CD4-positive, alpha-beta T cell treated with Interleukin-21 for 1 hour (primary cell): ENCODE data around the gene CMPK2.
"Not testable (repeated sequence)": the region's sequence is repeated elsewhere in the genome, so short reads cannot be mapped to it uniquely, and the experiment has no call there.

Experiments used
- DNase-seq: peaks from one replicate; pipeline ENCODE4 v3.0.0-alpha.2; 2020

The CMPK2 gene

DNA sequence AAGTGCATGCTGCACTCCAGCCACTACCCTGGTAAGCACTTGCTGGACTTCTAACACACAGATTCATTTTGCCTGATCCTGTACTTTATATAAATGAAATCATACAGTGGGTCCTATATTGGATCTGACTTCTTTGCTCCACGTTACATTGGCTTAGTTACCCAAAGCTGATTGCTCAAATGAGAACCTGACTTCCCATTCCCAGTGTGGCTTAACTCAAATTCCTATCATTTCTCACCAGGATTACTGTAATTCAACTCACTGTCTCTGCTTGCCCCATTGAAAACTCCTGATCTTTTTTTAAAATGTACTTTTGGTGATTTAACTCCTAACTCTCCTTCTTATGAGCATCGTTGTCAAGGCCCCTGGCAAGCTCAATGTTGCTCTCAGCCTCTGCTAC, 13.3 kb upstream of the CMPK2 start:
- no peak for DNase-seq

DNA sequence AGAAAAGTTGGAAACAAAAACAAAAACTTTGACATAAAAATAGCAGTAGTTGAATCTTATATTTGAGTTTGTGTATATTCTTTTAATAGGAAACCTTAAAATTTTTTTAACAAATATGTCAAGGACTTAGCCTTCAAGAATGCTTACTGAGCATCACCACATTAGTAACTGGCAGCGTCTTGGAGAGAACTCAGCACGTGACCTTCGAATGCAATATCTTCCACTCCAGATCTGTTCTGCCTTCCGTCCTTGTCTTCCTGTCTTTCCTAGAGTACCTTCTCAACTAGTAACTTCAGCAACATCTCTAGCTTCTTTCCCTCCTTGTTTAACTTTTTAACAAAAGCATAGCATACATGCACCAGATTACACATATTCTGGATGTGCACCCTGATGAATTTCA, 12.8 kb upstream of the CMPK2 start:
- no peak for DNase-seq

DNA sequence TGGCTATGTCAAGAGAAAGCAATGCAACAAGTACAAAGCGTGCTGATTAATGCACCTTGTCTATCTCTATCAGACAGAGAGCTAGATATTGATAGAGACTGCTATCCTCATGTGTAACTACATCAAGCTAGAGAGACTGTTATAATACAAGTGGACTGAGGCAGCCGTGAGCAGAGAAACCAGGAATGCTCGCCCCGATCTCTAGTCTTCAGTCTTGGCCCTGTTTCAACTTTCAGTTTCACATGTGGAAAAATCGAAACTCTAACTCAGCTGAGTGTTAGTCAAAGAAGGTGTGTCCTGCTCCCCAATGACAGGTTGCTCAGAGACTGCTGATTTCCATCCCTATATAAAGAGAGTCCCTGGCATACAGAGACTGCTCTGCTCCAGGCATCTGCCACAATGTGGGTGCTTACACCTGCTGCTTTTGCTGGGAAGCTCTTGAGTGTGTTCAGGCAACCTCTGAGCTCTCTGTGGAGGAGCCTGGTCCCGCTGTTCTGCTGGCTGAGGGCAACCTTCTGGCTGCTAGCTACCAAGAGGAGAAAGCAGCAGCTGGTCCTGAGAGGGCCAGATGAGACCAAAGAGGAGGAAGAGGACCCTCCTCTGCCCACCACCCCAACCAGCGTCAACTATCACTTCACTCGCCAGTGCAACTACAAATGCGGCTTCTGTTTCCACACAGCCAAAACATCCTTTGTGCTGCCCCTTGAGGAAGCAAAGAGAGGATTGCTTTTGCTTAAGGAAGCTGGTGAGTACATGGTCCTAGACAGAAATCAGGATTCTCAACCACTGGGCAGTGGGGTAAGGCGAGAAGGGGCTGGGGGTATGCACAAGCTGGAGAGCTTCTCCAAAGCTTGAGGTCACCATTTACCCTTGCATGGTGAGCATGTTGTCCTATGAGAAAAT, 11.9 kb upstream of the CMPK2 start, which contains the start of gene RSAD2:
Gene RSAD2 (plus strand): TSS at position 376 of the 903 bp plus-strand sequence. CDS start 24 bp downstream, at position 400.
- DNase-seq = peak; percentile 65

DNA sequence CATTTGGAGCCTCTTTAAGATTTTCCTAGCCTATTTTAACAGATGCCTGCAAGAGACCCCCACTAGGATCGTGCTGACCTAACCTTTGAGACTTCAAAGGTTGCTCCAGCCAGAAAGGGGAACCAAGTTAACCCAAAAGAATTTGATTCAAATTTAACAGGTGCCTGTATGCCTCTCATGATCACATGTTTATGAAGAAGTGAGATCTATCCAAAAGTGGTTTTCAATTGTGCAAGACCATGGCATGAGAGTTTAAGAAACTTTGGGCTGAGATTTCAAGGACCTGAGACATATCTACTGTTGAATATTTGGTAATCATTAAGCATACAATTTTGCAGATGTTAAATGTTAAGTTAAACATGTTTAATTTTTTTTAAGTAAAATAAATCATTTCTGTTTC, 10.6 kb upstream of the CMPK2 start:
- no peak for DNase-seq

DNA sequence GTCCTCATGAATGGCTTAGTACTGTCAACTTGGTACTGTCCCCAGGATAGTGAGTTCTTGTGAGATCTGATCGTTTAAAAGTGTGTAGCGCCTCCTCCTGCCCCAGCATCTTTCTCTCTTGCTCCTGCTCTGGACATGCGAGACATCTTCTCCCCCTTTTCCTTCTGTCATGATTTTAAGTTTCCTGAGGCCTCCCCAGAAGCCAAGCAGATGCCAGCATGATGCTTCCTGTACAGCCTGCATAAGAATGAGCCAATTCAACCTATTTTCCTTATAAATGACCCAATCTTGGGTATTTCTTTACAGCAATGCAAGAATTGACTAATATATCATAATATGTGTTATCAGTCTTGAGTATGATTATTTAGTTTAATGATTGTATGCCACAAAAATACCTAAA, 8.3 kb upstream of the CMPK2 start:
- no peak for DNase-seq

DNA sequence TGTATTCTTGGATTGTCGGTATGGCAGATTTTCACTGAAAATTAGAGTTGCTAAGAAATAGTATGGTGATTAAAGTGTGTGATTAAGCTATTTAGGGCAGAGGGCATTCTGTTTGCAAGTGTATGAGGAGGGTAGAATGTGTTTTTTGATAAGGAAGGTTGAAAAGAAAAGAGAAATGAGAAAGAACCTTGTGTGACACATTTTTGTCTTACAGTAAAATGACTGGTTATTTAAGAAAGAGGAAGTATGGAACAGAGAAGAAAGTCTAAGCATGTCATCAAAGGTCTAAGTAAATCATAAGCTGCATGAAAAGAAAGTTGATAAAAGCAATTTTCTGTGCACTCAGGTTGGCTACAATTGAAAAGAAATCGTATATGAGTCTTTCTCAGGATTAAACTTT, 6.7 kb upstream of the CMPK2 start:
- DNase-seq = no peak

DNA sequence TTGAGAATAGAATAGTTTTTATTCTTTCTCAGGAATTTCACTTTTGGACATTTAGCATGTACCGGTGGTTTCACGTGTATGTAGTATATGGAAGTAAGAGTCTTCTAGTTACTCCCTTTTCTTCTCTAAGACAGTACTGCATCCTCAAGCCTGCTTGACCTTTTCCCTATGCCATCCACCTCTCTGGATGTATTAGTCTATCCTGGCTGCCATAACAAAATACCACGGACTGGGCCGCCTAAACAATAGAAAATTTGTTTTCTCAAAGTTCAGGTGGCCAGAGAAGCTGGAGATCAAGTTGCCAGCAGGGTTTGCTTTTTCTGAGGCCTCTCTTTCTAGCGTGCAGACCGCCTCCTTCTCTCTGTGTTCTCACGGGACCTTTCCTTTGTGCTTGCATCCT, 1.3 kb upstream of the CMPK2 start:
- DNase-seq = no peak

DNA sequence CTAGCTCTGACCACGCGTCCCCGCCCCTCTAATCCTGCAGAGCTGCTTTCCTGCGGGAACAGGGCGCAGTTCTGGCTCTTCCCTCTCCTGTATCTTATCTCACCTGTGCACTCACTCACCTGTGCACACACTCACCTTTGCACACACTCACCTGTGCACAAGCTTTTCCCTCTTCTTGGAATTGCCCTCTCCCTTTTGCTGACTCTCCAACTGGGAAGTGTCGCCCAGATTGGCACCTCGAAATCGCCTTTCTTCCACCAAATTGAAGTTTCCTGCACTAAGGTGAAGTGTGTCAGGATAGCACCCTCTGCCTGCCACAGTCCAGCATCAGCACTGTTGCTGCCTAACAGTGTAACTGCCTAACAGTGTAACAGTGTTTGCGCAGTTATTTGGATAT, 566 bp upstream of the CMPK2 start:
- peak; percentile 50 for DNase-seq

DNA sequence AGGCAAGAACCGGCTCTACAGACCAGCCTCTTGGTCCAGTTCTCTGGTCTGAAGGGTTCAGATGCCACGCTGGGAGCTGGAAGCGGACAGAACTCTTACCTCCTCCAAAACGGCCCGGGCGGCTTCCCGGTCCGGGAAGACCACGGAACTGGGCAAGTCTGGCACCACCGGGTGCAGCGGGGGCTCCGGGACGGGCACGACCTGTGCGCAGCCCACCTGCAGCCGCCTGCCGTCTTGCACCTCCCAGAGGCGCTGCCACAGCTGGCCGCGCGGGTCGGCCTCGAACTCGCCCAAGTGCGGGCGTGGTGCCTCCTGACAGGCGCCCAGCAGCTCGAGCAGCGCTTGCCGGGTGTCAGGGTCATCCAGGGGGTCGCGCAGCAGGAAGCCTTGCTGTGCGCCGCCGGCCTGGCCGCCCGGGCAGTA, 773 bp downstream of the CMPK2 start:
- no peak for DNase-seq

DNA sequence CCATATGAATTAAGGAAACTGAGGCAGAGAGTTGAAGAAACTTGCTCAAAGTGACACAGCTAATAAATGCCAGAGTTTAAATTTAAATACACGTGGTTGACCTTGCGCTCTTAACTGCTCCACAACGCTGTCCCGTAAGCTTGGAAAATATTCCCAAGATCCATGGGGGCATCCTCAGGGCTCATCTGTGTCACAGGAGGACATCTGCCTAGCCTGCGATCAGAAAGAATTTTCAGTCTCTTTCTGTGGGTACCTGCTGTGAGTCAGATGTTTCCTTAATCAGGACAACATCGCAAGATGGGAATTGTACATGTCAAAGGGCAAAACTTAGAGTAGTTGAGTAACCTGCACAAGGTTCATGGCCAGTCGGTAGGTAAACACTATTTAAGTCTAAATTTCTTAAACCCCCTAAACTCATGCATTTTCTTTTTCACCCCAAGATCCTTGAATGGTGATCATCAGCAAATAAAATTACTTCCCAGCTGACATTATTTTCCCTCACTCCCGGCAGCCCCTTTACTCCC, 1.4 kb downstream of the CMPK2 start:
- no peak for DNase-seq

DNA sequence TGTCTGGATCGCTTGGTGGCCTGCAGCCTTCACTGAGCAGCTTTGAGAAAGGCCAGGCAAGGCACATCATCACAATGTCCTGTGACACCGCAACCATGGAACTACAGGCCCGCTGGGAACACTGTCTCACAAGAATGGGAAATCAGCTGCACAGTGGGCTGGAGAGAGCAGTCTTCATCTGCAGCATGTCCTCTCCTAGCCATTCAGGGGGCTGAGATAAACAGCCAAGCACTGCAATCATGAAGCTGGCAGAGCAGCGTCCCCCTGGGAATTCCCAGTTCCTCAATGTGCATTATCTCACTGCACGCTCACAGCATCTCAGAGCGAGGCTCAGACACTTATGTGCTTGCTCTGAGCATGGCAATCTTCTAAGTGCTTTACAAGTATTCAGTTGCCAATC, 1.9 kb downstream of the CMPK2 start:
- no peak for DNase-seq

DNA sequence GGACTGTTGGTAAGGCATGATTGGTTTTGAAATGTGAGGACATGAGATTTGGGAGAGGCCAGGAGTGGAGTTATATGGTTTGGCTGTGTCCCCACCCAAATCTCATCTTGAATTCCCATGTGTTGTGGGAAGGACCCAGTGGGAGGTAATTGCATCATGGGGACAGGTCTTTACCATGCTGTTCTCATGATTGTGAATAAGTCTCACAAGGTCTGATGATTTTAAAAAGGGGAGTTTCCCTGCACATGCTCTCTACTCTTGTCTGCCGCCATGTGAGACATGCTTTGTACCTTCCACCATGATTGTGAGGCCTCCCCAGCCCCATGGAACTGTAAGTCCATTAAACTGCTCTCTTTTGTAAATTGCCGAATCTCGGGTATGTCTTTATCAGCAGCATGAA, 5.4 kb downstream of the CMPK2 start:
- DNase-seq = no peak

DNA sequence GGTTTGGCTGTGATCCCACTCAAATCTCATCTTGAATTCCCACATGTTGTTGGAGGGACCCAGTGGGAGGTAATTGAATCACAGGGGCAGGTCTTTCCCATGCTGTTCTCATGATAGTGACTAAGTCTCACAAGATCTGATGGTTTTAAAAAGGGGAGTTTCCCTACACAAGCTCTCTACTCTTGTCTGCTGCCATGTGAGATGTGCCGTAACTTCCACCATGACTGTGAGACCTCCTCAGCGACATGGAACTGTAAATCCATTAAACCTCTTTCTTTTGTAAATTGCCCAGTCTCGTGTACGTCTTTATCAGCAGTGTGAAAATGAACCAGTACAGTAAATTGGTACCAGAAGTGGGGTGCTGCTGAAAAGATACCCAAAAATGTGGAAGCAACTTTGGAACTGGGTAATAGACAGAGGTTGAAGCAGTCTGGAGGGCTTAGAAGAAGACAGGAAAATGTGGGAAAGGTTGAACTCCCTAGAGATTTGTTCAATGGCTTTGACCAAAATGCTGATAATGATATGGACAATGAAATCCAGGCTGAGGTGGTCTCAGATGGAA, 7.2 kb downstream of the CMPK2 start:
- not testable (repeated sequence) for DNase-seq

DNA sequence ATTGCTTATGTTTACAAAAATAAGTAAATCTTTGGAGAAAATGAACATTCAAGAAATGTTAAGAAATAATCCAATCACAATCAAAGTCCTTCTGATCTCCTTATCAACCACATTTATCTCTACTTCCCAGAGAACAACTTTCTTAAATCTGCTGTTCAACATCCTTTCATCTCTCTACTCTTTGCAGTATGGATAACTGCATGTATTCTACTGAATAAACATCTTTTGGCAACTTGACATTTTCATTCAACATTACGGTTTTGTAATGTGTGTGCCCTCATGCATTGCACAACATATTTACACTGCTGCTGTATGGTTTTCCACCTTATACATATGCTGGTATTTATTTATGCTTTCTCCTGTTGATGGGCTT, 9.2 kb downstream of the CMPK2 start:
- DNase-seq = no peak

DNA sequence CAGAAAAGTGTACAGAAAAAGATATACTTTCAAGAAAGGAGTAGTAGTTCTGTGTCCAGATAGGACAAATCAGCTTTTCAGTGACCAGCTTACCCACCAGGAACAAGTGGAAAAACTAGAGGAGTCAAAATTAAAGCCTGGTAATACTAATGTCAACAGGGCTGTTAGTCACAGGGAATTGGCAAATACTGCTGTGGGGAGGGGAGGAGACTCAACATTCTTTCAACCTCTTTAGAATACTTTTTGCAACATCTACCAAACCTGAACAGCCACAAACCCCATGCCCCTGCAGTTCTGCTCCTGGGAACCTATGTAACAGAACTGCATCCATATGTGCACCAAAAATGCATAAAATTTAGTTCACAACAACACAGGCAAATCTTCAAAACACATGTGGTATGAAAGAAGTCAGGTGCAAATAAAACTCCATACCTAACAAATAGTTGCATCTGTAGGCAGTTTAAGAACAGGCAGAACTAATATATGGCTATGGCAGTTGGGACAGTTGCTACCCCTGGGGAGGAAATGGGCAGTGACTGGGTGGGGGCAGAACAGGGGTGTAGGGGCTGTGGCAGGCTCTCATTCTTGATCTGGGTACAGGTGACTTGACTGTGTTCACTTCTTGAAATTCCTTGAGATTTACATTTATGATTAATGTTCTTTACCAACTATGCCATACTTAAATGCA, 9.7 kb downstream of the CMPK2 start:
- DNase-seq = no peak

DNA sequence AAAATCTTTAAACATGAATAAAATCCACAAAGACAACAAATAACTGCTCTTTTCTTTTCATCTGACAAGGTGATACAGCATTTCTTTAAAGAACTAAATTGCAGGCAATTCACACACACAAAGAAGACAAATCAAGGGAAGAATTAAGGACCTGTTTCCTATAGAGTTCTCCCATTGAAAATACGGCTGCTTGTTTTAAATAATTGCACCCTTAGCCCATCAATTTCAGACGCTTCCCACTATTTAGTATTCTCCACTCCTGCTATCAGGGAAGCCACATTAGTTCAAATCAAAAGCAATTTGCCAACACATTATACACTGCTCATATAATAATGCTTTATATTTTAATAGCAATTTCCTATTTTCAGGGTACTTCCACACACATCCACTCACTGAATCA, 11.3 kb downstream of the CMPK2 start:
- no peak for DNase-seq

DNA sequence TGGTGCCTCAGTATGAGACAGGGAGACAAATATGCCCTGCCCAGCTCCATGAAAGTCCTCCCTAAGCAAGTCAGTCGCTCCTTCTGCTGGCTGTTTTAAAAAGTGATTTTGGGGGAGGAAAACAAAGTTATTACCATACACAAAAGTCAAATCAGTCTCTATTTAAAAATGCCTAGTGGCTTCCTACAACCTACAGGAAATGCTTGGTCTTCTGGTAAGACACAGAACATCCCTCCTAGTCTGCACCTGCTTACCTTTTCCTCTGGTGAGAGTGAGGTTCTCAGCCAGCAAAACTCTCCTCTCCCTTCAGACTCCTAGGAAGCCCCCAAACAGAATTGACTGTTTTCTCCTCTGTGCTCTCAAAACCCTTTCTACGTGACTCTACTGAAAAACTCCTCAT, 13.5 kb downstream of the CMPK2 start:
- no peak for DNase-seq

DNA sequence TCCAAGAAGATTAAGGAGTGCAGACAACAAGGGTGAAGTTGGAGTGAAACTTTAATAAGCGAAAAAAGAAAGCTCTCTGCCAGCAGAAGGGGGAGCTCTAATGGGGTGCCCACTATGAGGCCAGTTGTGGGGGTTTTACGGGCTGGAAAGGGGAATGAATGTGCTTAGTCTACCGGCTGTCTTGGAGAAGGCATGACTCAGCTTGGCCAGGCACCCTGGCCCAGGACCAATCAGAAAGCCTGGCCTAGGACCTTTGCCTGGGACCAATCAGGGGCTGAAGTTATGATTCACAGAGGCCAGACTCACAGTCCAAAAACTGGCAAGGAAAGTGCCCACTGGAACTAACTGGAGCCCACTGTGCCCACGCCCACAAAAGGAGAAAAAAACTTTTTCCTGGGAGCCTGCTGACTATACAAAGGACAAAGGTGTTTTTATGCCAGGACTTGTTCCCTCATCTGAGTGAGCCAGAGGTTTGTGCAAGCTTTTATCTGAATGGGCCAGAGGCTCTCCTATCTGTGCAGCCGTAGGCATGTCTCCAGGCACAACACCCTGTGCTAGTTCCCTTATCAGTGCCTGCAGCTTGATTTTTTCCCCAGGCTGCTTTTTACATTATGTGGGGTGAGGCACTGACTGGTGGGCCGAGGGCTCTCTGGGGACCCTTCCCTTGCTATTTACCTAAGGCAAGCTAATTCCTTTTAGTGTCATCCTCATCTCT, 18.6 kb downstream of the CMPK2 start:
- DNase-seq = no peak

DNA sequence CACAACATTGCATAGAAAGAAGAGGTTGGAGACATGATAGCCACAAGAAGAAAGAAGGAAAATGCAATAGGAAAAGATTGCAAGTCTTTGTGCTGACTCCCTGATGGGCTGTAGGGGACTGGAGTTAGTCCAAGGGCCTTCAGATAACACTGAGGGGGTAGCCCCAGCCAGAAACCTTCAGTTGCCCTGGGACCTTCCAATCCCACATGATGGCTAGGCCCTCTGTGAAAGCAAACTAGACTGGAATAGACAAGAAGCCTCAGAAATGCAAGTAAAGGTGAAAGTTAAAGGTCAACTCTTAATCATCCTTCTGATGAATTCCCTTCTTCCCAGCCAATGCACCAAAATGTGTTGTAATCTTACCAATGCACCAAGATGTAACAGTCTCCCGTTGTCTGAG, 19.2 kb downstream of the CMPK2 start:
- no peak for DNase-seq

DNA sequence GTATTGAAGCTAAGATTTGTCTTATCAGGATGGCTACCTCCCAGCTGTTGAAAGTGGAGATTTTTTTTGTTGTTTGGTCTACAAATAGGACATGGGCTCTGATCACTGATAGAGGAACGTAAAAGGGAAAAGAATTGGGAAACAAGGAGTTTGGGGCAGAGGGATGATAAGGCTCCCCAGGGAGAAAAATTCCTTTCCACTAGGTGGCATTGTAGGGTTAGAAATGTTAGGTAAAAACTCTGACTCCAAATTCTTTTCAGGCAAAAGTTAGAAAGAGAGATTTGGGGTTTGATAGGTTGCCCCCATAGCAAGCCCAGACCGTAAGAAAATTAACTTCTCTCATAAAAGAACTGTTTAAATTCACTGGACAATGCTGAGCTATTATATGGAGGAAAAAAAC, 19.8 kb downstream of the CMPK2 start:
- no peak for DNase-seq

DNA sequence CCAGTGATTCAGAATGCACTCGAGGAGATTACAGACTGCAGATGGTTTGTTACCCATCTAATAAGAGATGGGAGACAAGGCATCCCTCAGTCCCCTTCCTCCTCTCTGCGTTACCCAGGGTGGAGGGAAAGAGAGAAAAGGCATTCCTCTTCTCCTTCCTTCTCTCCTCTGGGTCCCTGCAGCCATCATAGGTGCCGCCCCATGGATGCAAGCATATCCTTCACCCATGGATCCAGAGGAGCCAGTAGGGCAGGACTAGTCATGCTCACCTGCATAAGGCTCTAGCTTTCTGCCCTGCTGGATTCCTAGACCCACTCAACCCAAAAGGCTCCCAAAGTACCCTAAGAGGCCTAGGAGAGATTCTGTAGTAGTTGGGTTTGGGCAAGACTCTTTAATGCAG, 20.4 kb downstream of the CMPK2 start:
- peak; percentile 14 for DNase-seq

DNA sequence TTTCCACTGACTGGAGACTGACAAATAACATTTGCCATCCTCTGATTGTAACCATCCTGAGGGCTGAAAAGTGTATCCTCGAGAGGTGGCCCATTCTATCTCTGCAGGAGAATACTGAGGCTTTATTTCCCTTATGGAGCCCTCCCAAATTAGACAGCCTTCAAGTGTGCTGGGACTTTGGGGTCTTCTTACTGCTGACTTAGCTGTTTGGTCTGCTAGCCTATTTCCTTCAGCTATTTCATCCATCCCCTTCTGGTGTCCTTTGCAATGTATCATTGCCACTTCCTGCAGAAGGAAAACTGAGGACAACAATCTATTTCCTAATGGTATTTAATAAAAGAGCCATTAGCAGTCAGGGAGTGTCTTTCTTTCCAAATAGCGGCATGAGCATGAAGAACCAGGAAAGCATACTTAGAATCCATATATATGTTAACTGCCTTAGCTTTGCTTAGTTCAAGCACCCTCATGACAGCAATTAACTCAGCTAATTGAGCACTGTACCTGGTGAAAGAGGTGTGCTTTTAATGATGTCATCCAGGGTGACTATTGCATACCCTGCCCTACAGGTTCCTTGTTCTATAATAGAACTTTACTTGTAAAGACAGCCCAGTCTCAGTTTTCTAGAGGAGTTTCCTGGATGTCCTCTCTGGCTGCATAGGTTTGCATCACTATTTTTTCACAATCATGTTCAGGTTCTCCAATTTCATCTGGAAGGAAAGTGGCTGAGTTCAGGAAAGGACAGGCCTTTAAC, 24.0 kb downstream of the CMPK2 start:
- no peak for DNase-seq
